SH-SY5Y (cell line): ENCODE data around the gene ST6GAL2.

Experiments
- GATA2 ChIP-seq: IDR thresholded peaks from 2 replicates; pipeline ENCODE4 v1.6.1; 2011; ENCODE audit warnings: mild to moderate bottlenecking, low read depth, low read length
- GATA3 ChIP-seq: IDR thresholded peaks from 2 replicates; pipeline ENCODE4 v1.6.1; 2011; ENCODE audit warnings: low read depth, mild to moderate bottlenecking, low read length, moderate library complexity

DNA sequence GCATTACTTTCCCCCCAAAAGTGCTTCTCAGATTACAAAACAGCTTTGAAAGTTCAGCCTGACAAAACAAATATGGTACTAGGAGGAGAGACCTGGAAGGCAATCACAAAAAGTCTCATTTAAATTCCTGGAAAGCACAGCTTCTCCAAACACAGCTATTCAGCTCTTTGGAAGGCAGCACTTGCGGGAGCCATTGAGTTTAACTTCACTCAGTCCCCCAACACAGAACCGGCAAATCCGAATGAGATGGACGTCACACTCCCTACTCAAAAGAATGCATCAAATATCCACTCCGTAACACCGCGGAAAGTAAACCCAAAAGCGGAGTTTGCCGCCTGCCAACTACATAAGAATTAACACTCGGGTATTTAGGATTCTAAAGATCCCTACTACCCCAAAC is 638 bp downstream of the ST6GAL2 start:
- TF ChIP-seq GATA2 (no peak), GATA3 (no peak)
